ENCODE data around the gene DDX1.

GRCh38 chr2:15594291-15595256 is 2.9 kb downstream of the DDX1 start:
- TF ChIP-seq, protein P1, sequence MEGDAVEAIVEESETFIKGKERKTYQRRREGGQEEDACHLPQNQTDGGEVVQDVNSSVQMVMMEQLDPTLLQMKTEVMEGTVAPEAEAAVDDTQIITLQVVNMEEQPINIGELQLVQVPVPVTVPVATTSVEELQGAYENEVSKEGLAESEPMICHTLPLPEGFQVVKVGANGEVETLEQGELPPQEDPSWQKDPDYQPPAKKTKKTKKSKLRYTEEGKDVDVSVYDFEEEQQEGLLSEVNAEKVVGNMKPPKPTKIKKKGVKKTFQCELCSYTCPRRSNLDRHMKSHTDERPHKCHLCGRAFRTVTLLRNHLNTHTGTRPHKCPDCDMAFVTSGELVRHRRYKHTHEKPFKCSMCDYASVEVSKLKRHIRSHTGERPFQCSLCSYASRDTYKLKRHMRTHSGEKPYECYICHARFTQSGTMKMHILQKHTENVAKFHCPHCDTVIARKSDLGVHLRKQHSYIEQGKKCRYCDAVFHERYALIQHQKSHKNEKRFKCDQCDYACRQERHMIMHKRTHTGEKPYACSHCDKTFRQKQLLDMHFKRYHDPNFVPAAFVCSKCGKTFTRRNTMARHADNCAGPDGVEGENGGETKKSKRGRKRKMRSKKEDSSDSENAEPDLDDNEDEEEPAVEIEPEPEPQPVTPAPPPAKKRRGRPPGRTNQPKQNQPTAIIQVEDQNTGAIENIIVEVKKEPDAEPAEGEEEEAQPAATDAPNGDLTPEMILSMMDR (IDR thresholded peaks at IDR 0.05) = no peak
- no peak for TF ChIP-seq POLR2A (IDR thresholded peaks at IDR 0.05)

Measured in breast epithelium (tissue), 3 donors.